GM12878 (cell line): ENCODE results near the gene HMCN2.

Source experiments
- CTCF ChIP-seq, 3 experiments: IDR thresholded peaks in 2 of 3; conservative IDR thresholded peaks in 1 of 3; 2 replicates each; pipeline ENCODE4 v1.5.1; 2011; ENCODE audit warnings: low read depth in 3 of 3, low read length in 3 of 3, mild to moderate bottlenecking in 3 of 3, control low read depth in 2 of 3, moderate library complexity in 2 of 3, inconsistent platforms in 1 of 3, mixed read lengths in 1 of 3; ENCODE audit not compliant: control insufficient read depth in 2 of 3, insufficient read depth in 1 of 3; ENCODE audit errors: extremely low read depth in 1 of 3
- POLR2AphosphoS5 ChIP-seq: IDR thresholded peaks from 2 replicates; pipeline ENCODE4 v1.6.1; 2011; ENCODE audit warnings: mild to moderate bottlenecking, low read length, inconsistent platforms

- no peak for TF ChIP-seq CTCF (IDR thresholded peaks at IDR 0.05 in 2 of 3, conservative IDR thresholded peaks at IDR 0.05 in 1 of 3; ENCODE audit: control insufficient read depth in 2 of 3, extremely low read depth in 1 of 3, insufficient read depth in 1 of 3, low read depth in 3 of 3, low read length in 3 of 3)
- no peak for TF ChIP-seq POLR2AphosphoS5
Measured at GRCh38 chr9:130230631-130231030, 34.9 kb upstream of the HMCN2 start.
